Amniotic epithelial cell (primary cell): ENCODE measurements around the gene TNIK.
A peak's percentile ranks its signal among the peaks of the same experiment; 100 is the strongest.
"Not testable (repeated sequence)": the region's sequence is repeated elsewhere in the genome, so short reads cannot be mapped to it uniquely, and the experiment has no call there.

ENCODE experiments used
- DNase-seq: peaks from one replicate; pipeline ENCODE4 v3.0.0-alpha.2; 2010; ENCODE audit warnings: low read depth

The TNIK gene

GRCh38 chr3:171383206-171384018 lies 76.8 kb downstream of the TNIK start:
- DNase-seq, result peak; percentile 84

- DNase-seq, result not testable (repeated sequence)
Observed at GRCh38 chr3:171382347-171382746, 77.9 kb downstream of the TNIK start.

GRCh38 chr3:171380711-171381425 lies 79.3 kb downstream of the TNIK start:
- no peak for DNase-seq

- DNase-seq, result no peak
Observed at GRCh38 chr3:171379961-171380483, 80.2 kb downstream of the TNIK start.

- DNase-seq, result no peak
Observed at GRCh38 chr3:171379281-171379680, 80.9 kb downstream of the TNIK start.

GRCh38 chr3:171378586-171378985 lies 81.6 kb downstream of the TNIK start:
- no peak for DNase-seq

GRCh38 chr3:171377859-171378258 lies 82.3 kb downstream of the TNIK start:
- DNase-seq, result no peak

- DNase-seq, result no peak
Observed at GRCh38 chr3:171376596-171376947, 83.6 kb downstream of the TNIK start.

- peak; percentile 93 for DNase-seq
Observed at GRCh38 chr3:171375666-171376595, 84.3 kb downstream of the TNIK start.

GRCh38 chr3:171374661-171375285 lies 85.4 kb downstream of the TNIK start:
- peak; percentile 98 for DNase-seq

GRCh38 chr3:171374260-171374659 lies 85.9 kb downstream of the TNIK start:
- no peak for DNase-seq

GRCh38 chr3:171373711-171374110 lies 86.5 kb downstream of the TNIK start:
- DNase-seq, result no peak

GRCh38 chr3:171372694-171373093 lies 87.5 kb downstream of the TNIK start:
- no peak for DNase-seq

GRCh38 chr3:171371354-171371753 lies 88.9 kb downstream of the TNIK start:
- DNase-seq, result no peak

- DNase-seq, result no peak
Observed at GRCh38 chr3:171369156-171369555, 91.0 kb downstream of the TNIK start.

GRCh38 chr3:171366738-171367137 lies 93.5 kb downstream of the TNIK start:
- peak; percentile 38 for DNase-seq

- no peak for DNase-seq
Observed at GRCh38 chr3:171366043-171366442, 94.2 kb downstream of the TNIK start.

- no peak for DNase-seq
Observed at GRCh38 chr3:171365489-171365888, 94.7 kb downstream of the TNIK start.

GRCh38 chr3:171364500-171364899 lies 95.7 kb downstream of the TNIK start:
- no peak for DNase-seq

- no peak for DNase-seq
Observed at GRCh38 chr3:171363202-171363601, 97.0 kb downstream of the TNIK start.

GRCh38 chr3:171362575-171362974 lies 97.6 kb downstream of the TNIK start:
- no peak for DNase-seq

- DNase-seq, result no peak
Observed at GRCh38 chr3:171358881-171359198, 101.4 kb downstream of the TNIK start.
